ENCODE measurements around the gene APBA2.

APBA2 gene

DNA sequence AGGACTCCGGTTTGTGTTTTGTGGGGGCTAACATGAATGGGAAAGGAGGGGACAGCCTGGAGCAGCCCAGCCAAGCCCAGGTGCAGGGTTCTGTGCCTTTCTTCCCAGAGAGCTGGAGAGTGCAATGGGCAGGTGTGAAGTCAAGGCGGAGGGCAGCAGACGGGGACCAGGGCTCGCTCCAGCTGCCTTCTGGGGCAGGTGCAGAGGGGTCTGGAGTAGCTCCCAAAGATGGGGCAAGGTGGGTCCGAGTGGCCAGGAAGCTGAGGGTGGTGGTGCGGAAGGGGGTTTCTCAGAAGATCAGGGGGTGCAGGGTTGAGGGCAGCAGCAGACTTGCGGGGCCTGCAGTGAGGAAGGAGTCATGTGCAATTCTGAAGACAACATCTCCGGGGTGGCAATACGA, 225.0 kb downstream of the APBA2 start:
- TF ChIP-seq, protein P1, sequence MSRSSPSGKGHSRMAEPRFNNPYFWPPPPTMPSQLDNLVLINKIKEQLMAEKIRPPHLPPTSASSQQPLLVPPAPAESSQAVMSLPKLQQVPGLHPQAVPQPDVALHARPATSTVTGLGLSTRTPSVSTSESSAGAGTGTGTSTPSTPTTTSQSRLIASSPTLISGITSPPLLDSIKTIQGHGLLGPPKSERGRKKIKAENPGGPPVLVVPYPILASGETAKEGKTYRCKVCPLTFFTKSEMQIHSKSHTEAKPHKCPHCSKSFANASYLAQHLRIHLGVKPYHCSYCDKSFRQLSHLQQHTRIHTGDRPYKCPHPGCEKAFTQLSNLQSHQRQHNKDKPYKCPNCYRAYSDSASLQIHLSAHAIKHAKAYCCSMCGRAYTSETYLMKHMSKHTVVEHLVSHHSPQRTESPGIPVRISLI (tag by site-specific recombination; IDR thresholded peaks at IDR 0.05), result no peak
- TF ChIP-seq ZNF324 (tag by site-specific recombination; IDR thresholded peaks at IDR 0.05) (no peak), ZNF747 (tag by site-specific recombination; IDR thresholded peaks at IDR 0.05) (no peak), ZNF2 (tag by site-specific recombination; IDR thresholded peaks at IDR 0.05) (no peak), ZNF624 (tag by site-specific recombination; IDR thresholded peaks at IDR 0.05) (no peak), GLI2 (tag by site-specific recombination; IDR thresholded peaks at IDR 0.05; ENCODE audit: borderline replicate concordance, low read depth) (no peak), RBAK (tag by site-specific recombination; IDR thresholded peaks at IDR 0.05) (no peak), ZFHX2 (tag by site-specific recombination; conservative IDR thresholded peaks at IDR 0.05) (no peak), SP7 (tag by site-specific recombination; IDR thresholded peaks at IDR 0.05) (no peak), ZNF184 (tag by site-specific recombination; IDR thresholded peaks at IDR 0.05) (no peak), ZNF350 (tag by site-specific recombination; IDR thresholded peaks at IDR 0.05) (no peak), SP2 (tag by site-specific recombination; IDR thresholded peaks at IDR 0.05) (no peak)
- TF ChIP-seq, protein P2, sequence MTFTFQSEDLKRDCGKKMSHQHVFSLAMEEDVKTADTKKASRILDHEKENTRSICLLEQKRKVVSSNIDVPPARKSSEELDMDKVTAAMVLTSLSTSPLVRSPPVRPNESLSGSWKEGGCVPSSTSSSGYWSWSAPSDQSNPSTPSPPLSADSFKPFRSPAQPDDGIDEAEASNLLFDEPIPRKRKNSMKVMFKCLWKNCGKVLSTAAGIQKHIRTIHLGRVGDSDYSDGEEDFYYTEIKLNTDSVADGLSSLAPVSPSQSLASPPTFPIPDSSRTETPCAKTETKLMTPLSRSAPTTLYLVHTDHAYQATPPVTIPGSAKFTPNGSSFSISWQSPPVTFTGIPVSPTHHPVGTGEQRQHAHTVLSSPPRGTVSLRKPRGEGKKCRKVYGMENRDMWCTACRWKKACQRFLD (tag by site-specific recombination; IDR thresholded peaks at IDR 0.05), result no peak
- TF ChIP-seq, protein P3, sequence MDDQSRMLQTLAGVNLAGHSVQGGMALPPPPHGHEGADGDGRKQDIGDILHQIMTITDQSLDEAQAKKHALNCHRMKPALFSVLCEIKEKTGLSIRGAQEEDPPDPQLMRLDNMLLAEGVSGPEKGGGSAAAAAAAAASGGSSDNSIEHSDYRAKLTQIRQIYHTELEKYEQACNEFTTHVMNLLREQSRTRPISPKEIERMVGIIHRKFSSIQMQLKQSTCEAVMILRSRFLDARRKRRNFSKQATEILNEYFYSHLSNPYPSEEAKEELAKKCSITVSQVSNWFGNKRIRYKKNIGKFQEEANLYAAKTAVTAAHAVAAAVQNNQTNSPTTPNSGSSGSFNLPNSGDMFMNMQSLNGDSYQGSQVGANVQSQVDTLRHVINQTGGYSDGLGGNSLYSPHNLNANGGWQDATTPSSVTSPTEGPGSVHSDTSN (CRISPR knock-in tag; IDR thresholded peaks at IDR 0.05), result no peak
- TF ChIP-seq, protein P4, sequence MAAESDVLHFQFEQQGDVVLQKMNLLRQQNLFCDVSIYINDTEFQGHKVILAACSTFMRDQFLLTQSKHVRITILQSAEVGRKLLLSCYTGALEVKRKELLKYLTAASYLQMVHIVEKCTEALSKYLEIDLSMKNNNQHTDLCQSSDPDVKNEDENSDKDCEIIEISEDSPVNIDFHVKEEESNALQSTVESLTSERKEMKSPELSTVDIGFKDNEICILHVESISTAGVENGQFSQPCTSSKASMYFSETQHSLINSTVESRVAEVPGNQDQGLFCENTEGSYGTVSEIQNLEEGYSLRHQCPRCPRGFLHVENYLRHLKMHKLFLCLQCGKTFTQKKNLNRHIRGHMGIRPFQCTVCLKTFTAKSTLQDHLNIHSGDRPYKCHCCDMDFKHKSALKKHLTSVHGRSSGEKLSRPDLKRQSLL (tag by site-specific recombination; IDR thresholded peaks at IDR 0.05), result no peak
- H3K36me3 ChIP-seq (ENCODE audit: control insufficient read depth in 2 of 2, insufficient read depth in 1 of 2, low read length in 2 of 2), result no peaks in the 10 kb centered on the region

DNA sequence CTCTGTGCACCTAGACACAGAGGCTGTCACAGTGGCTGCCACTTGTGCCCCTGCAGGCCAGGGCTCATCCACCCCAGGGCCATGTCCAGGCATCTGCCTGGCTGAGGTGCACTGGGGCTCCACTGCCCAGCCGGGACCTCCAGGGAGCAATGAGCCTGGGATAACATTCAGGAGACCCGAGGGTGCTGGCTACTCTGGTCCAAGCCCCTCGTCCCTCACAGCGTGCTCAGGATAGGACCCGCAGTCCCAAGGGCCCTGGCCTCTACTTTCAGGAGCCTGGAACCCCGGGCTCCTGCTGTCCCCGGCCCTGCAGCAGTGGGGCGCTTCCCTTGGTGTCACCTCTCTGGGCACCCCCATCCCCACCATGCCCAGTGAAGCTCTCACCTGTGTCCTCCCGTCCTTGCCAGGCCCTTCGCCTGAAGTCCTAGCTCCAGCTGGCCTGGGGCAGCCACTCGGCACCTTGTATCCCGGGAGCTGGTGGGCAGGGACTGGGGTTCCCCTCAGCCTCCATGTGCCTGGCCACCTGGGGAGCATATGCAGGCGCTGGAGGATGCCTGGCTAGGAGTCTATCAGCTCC, 226.0 kb downstream of the APBA2 start:
- TF ChIP-seq ZNF549 (tag by site-specific recombination; IDR thresholded peaks at IDR 0.05) (no peak), RBAK (tag by site-specific recombination; IDR thresholded peaks at IDR 0.05) (no peak), KLF8 (tag by site-specific recombination; IDR thresholded peaks at IDR 0.05) (no peak), HOXD13 (CRISPR knock-in tag; IDR thresholded peaks at IDR 0.05; ENCODE audit: borderline replicate concordance) (no peak), YY1 (tag by site-specific recombination; IDR thresholded peaks at IDR 0.05) (no peak), ZBTB48 (tag by site-specific recombination; IDR thresholded peaks at IDR 0.05) (no peak), ZNF623 (tag by site-specific recombination; IDR thresholded peaks at IDR 0.05) (no peak), ZNF132 (tag by site-specific recombination; IDR thresholded peaks at IDR 0.05; ENCODE audit: borderline replicate concordance) (no peak), OVOL3 (tag by site-specific recombination; IDR thresholded peaks at IDR 0.05) (no peak), ZFP37 (tag by site-specific recombination; IDR thresholded peaks at IDR 0.05) (no peak), ZNF350 (tag by site-specific recombination; IDR thresholded peaks at IDR 0.05) (no peak), TCF7L2 (IDR thresholded peaks at IDR 0.05; ENCODE audit: borderline replicate concordance, low read depth, low read length) (no peak)
- Histone ChIP-seq H3K4me3 (ENCODE audit: low read depth, low read length) (no peak overlapping the region), H3K4me1 (ENCODE audit: control insufficient read depth, insufficient read depth, low read length) (no peaks in the 10 kb centered on the region), H3K9me3 (ENCODE audit: control insufficient read depth, insufficient read depth, low read depth, low read length) (no peaks in the 10 kb centered on the region), H3K27ac (ENCODE audit: extremely low read depth, low read depth, low read length) (no peak overlapping the region), H3K36me3 (ENCODE audit: control insufficient read depth in 2 of 2, insufficient read depth in 1 of 2, low read length in 2 of 2) (no peaks in the 10 kb centered on the region)
- ChIA-PET POLR2A (no interaction called here), CTCF (no interaction called here)

More for the DNA sequence above, 225.0 kb downstream of the APBA2 start:
- POLR2A ChIA-PET, result no interaction called here
- H3K9me3 ChIP-seq (ENCODE audit: control insufficient read depth, insufficient read depth, low read depth, low read length), result no peaks in the 10 kb centered on the region
- no peak overlapping the region for H3K4me3 ChIP-seq (ENCODE audit: low read depth, low read length)
- no peak overlapping the region for H3K27ac ChIP-seq (ENCODE audit: extremely low read depth, low read depth, low read length)
- no peaks in the 10 kb centered on the region for H3K4me1 ChIP-seq (ENCODE audit: control insufficient read depth, insufficient read depth, low read length)
- CTCF ChIA-PET, result interaction anchor here (0.6 to 1.7 kb wide), 4 partner anchors 9 to 21 kb away, joined by 3 to 6 read pairs (median 4); no protein-coding TSS in a partner anchor
